Astrocyte (in vitro differentiated cells and primary cell): ENCODE data around the gene TRIM7. TPM values are rescaled to one million over a fixed set of nuclear protein-coding genes. Genes with fewer than 3 reads are reported as not detected.

Experiments used
- DNase-seq: peaks from one replicate; pipeline ENCODE4 v3.0.0-alpha.2; 2010; ENCODE audit warnings: low read depth
- FAIRE-seq: peaks from 2 replicates; lab custom pipeline; 2011; peaks lifted over from hg19 to GRCh38; lab: Jason Lieb, UNC
- H2AFZ ChIP-seq: 2 replicates; pipeline ENCODE4 v1.6.0; 2012; ENCODE audit warnings: low read depth, low read length, inconsistent platforms
- H3K27ac ChIP-seq: 2 replicates; pipeline ENCODE4 v1.5.1; 2011; ENCODE audit warnings: low read depth, low read length, inconsistent platforms
- H3K27me3 ChIP-seq: 2 replicates; pipeline ENCODE4 v1.6.0; 2011; ENCODE audit warnings: low read length, inconsistent platforms; ENCODE audit not compliant: insufficient read depth
- H3K36me3 ChIP-seq: 2 replicates; pipeline ENCODE4 v1.5.1; 2011; ENCODE audit warnings: low read length, inconsistent platforms; ENCODE audit not compliant: insufficient read depth
- H3K4me1 ChIP-seq: 2 replicates; pipeline ENCODE4 v1.5.1; 2011; ENCODE audit warnings: low read length, inconsistent platforms; ENCODE audit not compliant: insufficient read depth
- H3K4me2 ChIP-seq: 2 replicates; pipeline ENCODE4 v1.6.0; 2012; ENCODE audit warnings: low read length, inconsistent platforms
- H3K4me3 ChIP-seq: 2 replicates; pipeline ENCODE4 v1.5.1; 2011; ENCODE audit warnings: low read depth, mild to moderate bottlenecking, low read length, inconsistent platforms; ENCODE audit not compliant: insufficient read depth
- H3K79me2 ChIP-seq: 2 replicates; pipeline ENCODE4 v1.6.0; 2012; ENCODE audit warnings: mild to moderate bottlenecking, low read length, inconsistent platforms; ENCODE audit not compliant: insufficient read depth
- H3K9ac ChIP-seq: 2 replicates; pipeline ENCODE4 v1.6.0; 2012; ENCODE audit warnings: mild to moderate bottlenecking, low read length, inconsistent platforms
- H3K9me3 ChIP-seq: 2 replicates; pipeline ENCODE4 v1.5.1; 2012; ENCODE audit warnings: low read depth, mild to moderate bottlenecking, low read length, inconsistent platforms; ENCODE audit not compliant: insufficient read depth
- H4K20me1 ChIP-seq: 2 replicates; pipeline ENCODE4 v1.6.0; 2012; ENCODE audit warnings: low read length, inconsistent platforms; ENCODE audit not compliant: insufficient read depth
- H3K27ac Mint-ChIP-seq: one replicate; pipeline ENCODE4 v1.8.0; 2021; ENCODE audit warnings: mild to moderate bottlenecking, mixed read lengths; ENCODE audit not compliant: unreplicated experiment
- H3K27me3 Mint-ChIP-seq: one replicate; pipeline ENCODE4 v1.8.0; 2021; ENCODE audit warnings: low read depth, mixed read lengths; ENCODE audit not compliant: unreplicated experiment
- H3K36me3 Mint-ChIP-seq: one replicate; pipeline ENCODE4 v1.8.0; 2021; ENCODE audit warnings: low read depth, mixed read lengths; ENCODE audit not compliant: unreplicated experiment
- H3K4me1 Mint-ChIP-seq: one replicate; pipeline ENCODE4 v1.8.0; 2021; ENCODE audit warnings: low read depth, mixed read lengths; ENCODE audit not compliant: unreplicated experiment
- H3K4me3 Mint-ChIP-seq: one replicate; pipeline ENCODE4 v1.8.0; 2021; ENCODE audit warnings: mild to moderate bottlenecking, moderate library complexity, mixed read lengths; ENCODE audit not compliant: unreplicated experiment
- H3K9me3 Mint-ChIP-seq: one replicate; pipeline ENCODE4 v1.8.0; 2021; ENCODE audit warnings: mild to moderate bottlenecking, mixed read lengths; ENCODE audit not compliant: unreplicated experiment
- CTCF ChIP-seq: IDR thresholded peaks from 2 replicates; pipeline ENCODE4 v1.5.1; 2011; ENCODE audit warnings: low read depth, mild to moderate bottlenecking, inconsistent platforms, low read length, moderate library complexity; ENCODE audit not compliant: insufficient read depth
- EZH2 ChIP-seq: IDR thresholded peaks from 2 replicates; pipeline ENCODE4 v1.6.1; 2012; ENCODE audit warnings: mild to moderate bottlenecking, low read length, inconsistent platforms; ENCODE audit not compliant: insufficient read depth
- total RNA-seq: library from RNA; stranded (reverse); gene quantifications from 2 replicates; pipeline ENCODE4 v1.2.1, GENCODE V29; 2021

TRIM7 gene
- total RNA-seq, 1 donor from 2014 or later, result 0.27 TPM

GRCh38 chr5:181152406-181152805 lies 52.6 kb downstream of the TRIM7 start:
- Histone ChIP-seq H4K20me1 (no peaks in the 10 kb centered on the region), H3K27me3 (peaks cover 2% of the 10 kb centered on the region), H2AFZ (no peak overlapping the region), H3K36me3 (no peaks in the 10 kb centered on the region), H3K9ac (no peak overlapping the region), H3K4me1 (no peaks in the 10 kb centered on the region), H3K79me2 (no peaks in the 10 kb centered on the region), H3K27ac (no peak overlapping the region), H3K4me2 (no peak overlapping the region), H3K4me3 (no peak overlapping the region), H3K9me3 (no peaks in the 10 kb centered on the region)
- H3K27ac Mint-ChIP-seq, result no peak overlapping the region
- H3K4me3 Mint-ChIP-seq, result no peak overlapping the region
- peaks cover 2% of the 10 kb centered on the region for H3K36me3 Mint-ChIP-seq
- DNase-seq, result no peak
- TF ChIP-seq CTCF, result no peak
- no peak for TF ChIP-seq EZH2
- no peak for FAIRE-seq
- peaks cover 2% of the 10 kb centered on the region for H3K9me3 Mint-ChIP-seq
- peaks cover 52% of the 10 kb centered on the region for H3K27me3 Mint-ChIP-seq
- H3K4me1 Mint-ChIP-seq, result no peaks in the 10 kb centered on the region

GRCh38 chr5:181151146-181151545 lies 53.9 kb downstream of the TRIM7 start:
- H3K4me3 Mint-ChIP-seq, result no peak overlapping the region
- no peak overlapping the region for H3K9ac ChIP-seq
- no peaks in the 10 kb centered on the region for H3K36me3 ChIP-seq
- no peak overlapping the region for H3K4me2 ChIP-seq
- DNase-seq (no peak), FAIRE-seq (no peak)
- no peak overlapping the region for H2AFZ ChIP-seq
- no peaks in the 10 kb centered on the region for H3K27me3 ChIP-seq
- no peak overlapping the region for H3K4me3 ChIP-seq
- no peaks in the 10 kb centered on the region for H3K79me2 ChIP-seq
- H3K27ac Mint-ChIP-seq, result no peak overlapping the region
- H3K9me3 Mint-ChIP-seq, result peaks cover 2% of the 10 kb centered on the region
- peaks cover 52% of the 10 kb centered on the region for H3K27me3 Mint-ChIP-seq
- H3K36me3 Mint-ChIP-seq, result peaks cover 2% of the 10 kb centered on the region
- H3K4me1 ChIP-seq, result no peaks in the 10 kb centered on the region
- H3K27ac ChIP-seq, result no peak overlapping the region
- no peaks in the 10 kb centered on the region for H3K9me3 ChIP-seq
- H4K20me1 ChIP-seq, result no peaks in the 10 kb centered on the region
- no peaks in the 10 kb centered on the region for H3K4me1 Mint-ChIP-seq
- TF ChIP-seq EZH2, result no peak
- TF ChIP-seq CTCF, result no peak

GRCh38 chr5:181149806-181150733 lies 54.9 kb downstream of the TRIM7 start:
- H3K9me3 ChIP-seq, result no peaks in the 10 kb centered on the region
- TF ChIP-seq EZH2 (no peak), CTCF (no peak)
- H4K20me1 ChIP-seq, result no peaks in the 10 kb centered on the region
- H3K4me3 ChIP-seq, result no peak overlapping the region
- Mint-ChIP-seq H3K27me3 (peaks cover 45% of the 10 kb centered on the region), H3K9me3 (no peaks in the 10 kb centered on the region), H3K4me1 (no peaks in the 10 kb centered on the region), H3K36me3 (peaks cover 2% of the 10 kb centered on the region), H3K4me3 (no peak overlapping the region), H3K27ac (no peak overlapping the region)
- H2AFZ ChIP-seq, result no peak overlapping the region
- H3K9ac ChIP-seq, result no peak overlapping the region
- H3K36me3 ChIP-seq, result no peaks in the 10 kb centered on the region
- DNase-seq (no peak), FAIRE-seq (no peak)
- no peak overlapping the region for H3K27ac ChIP-seq
- no peak overlapping the region for H3K4me2 ChIP-seq
- no peaks in the 10 kb centered on the region for H3K4me1 ChIP-seq
- H3K79me2 ChIP-seq, result no peaks in the 10 kb centered on the region
- H3K27me3 ChIP-seq, result no peaks in the 10 kb centered on the region
